Breast epithelium (tissue), 4 donors: ENCODE data around the gene PCGF1. TPM values are rescaled to one million over a fixed set of nuclear protein-coding genes. Genes with fewer than 3 reads are reported as not detected.

Experiments used
- DNase-seq, 2 donors: peaks; one replicate each; pipeline ENCODE4 v3.0.0-alpha.2; 2019; ENCODE audit warnings: low spot score in 2 of 2
- H3K27ac ChIP-seq, 2 donors: fragments of 200-600 bp; sonication (generic) in 1 of 2; one replicate each; pipeline ENCODE4 v1.5.1; 2016 to 2019; ENCODE audit warnings: mild to moderate bottlenecking in 1 of 2
- H3K27me3 ChIP-seq, 2 donors: fragments of 200-600 bp; sonication (generic) in 1 of 2; one replicate each; pipeline versions ENCODE4 v1.5.1 to v1.6.0; 2017 to 2019; ENCODE audit warnings: control low read depth in 1 of 2, mild to moderate bottlenecking in 1 of 2
- H3K36me3 ChIP-seq: fragments of 200-600 bp; one replicate; pipeline ENCODE4 v1.5.1; 2019
- H3K4me1 ChIP-seq, 2 donors: fragments of 200-600 bp; sonication (generic); one replicate each; pipeline ENCODE4 v1.5.1; 2016 to 2019; ENCODE audit warnings: control low read depth in 1 of 2
- H3K4me3 ChIP-seq, 3 donors: fragments of 200-600 bp; sonication (generic); 1 replicate in 2 of 3; 2 replicates in 1 of 3; pipeline ENCODE4 v1.5.1; 2016 to 2019; ENCODE audit warnings: mild to moderate bottlenecking in 3 of 3, moderate library complexity in 2 of 3
- H3K9me3 ChIP-seq, 2 donors: fragments of 200-600 bp; sonication (generic) in 1 of 2; one replicate each; pipeline ENCODE4 v1.5.1; 2016 to 2019; ENCODE audit warnings: control low read depth in 1 of 2
- POLR2A ChIP-seq: fragments of 450-650 bp; IDR thresholded peaks from one replicate; pipeline ENCODE4 v1.6.1; 2016; ENCODE audit warnings: antibody characterized with exemption, mild to moderate bottlenecking, moderate library complexity
- POLR2AphosphoS5 ChIP-seq, 3 donors: sonication (generic); formaldehyde crosslinking; IDR thresholded peaks; one replicate each; pipeline ENCODE4 v1.6.1; 2017; ENCODE audit warnings: antibody characterized with exemption in 3 of 3
- intact Hi-C: fragments of 100-400 bp; cut with DNase I; formaldehyde crosslinking; loops from one replicate; pipeline ENCODE4 v1.15.1; 2023; ENCODE audit warnings: low total_unique reads
- total RNA-seq, 3 donors: library from RNA; depleted of rRNA; stranded (reverse); fragments of >200 nt; gene quantifications; one replicate each; pipeline ENCODE4 v1.1.0, GENCODE V29; 2016
- TF ChIP-seq, protein P1 (sequence below), 3 donors: fragments of 450-650 bp; IDR thresholded peaks; one replicate each; pipeline ENCODE4 v1.5.1; 2016 to 2017; ENCODE audit warnings: antibody characterized with exemption in 3 of 3, mild to moderate bottlenecking in 3 of 3, moderate library complexity in 3 of 3

PCGF1 gene
- total RNA-seq, 3 donors from 2014 or later: 18.3 to 20.3 (median 19.8) TPM

DNA sequence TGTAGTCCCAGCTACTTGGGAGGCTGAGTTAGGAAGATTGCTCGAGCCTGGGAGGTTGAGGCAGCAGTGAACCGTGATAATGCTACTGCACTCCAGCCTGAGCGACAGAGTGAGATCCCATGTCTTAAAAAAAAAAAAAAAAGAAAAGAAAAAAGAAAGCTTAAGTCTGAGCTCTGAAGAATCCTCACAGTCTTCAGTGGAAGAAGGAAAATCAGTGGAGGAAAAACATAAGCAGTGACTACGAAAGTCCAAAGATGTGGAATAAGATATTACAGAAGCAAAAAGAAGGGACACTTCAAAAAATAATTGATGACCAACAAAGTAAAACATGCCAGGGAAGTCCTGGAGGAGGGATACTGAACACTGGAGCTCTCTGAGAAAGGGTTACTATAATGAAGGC, 2.8 kb upstream of the PCGF1 start:
- TF ChIP-seq POLR2A: no peak
- Histone ChIP-seq H3K9me3 (no peaks in the 10 kb centered on the region), H3K36me3 (no peaks in the 10 kb centered on the region), H3K27me3 (peaks cover 13 to 34% of the 10 kb centered on the region in 2 donors), H3K4me3 (no peak overlapping the region), H3K27ac (no peak overlapping the region), H3K4me1 (peaks cover 0 to 17% of the 10 kb centered on the region in 2 donors)
- DNase-seq: no peak
- intact Hi-C loops: no loop called here

DNA sequence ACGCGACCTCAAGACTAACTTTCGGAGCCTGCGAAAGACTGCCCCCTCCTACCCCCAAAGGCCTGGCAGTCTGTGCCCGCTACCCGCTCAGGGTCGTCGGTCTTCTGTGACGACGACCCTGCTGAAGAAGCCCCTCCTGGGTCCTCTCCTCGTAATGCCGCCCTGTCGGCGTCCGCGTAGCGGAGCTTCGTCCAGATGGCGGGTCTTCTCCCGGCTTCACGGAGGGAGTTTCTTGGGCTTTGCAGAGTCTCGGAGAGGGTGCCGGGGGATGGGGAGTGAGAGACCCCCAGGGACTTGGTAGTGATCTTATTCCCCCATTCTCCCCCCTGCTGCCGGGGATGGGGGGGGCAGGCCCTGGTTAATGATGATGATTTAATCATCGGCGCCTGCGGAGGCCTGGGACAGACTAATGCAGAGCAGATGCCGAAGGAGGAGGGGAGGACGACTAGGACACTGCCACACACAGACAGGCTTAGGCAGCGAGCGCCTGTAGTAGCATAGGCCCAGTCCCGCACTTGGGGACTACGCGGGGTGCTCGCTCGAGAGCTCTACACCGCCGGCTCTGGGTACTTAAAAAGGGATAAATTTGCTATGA, 528 bp upstream of the PCGF1 start:
- Histone ChIP-seq H3K4me3 (peak overlapping the region; percentile 63 to 87 (median 82)), H3K9me3 (no peaks in the 10 kb centered on the region), H3K4me1 (peaks cover 0 to 19% of the 10 kb centered on the region in 2 donors), H3K36me3 (no peaks in the 10 kb centered on the region), H3K27me3 (peaks cover 1 to 12% of the 10 kb centered on the region in 2 donors), H3K27ac (peak overlapping the region; percentile 99)
- peak in 1 of 2 donors; percentile 37 for DNase-seq
- intact Hi-C loops: no loop called here
- TF ChIP-seq POLR2A: no peak
- TF ChIP-seq, protein P1, sequence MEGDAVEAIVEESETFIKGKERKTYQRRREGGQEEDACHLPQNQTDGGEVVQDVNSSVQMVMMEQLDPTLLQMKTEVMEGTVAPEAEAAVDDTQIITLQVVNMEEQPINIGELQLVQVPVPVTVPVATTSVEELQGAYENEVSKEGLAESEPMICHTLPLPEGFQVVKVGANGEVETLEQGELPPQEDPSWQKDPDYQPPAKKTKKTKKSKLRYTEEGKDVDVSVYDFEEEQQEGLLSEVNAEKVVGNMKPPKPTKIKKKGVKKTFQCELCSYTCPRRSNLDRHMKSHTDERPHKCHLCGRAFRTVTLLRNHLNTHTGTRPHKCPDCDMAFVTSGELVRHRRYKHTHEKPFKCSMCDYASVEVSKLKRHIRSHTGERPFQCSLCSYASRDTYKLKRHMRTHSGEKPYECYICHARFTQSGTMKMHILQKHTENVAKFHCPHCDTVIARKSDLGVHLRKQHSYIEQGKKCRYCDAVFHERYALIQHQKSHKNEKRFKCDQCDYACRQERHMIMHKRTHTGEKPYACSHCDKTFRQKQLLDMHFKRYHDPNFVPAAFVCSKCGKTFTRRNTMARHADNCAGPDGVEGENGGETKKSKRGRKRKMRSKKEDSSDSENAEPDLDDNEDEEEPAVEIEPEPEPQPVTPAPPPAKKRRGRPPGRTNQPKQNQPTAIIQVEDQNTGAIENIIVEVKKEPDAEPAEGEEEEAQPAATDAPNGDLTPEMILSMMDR (IDR thresholded peaks at IDR 0.05): no peak
- TF ChIP-seq POLR2AphosphoS5 (IDR thresholded peaks at IDR 0.05): no peak

DNA sequence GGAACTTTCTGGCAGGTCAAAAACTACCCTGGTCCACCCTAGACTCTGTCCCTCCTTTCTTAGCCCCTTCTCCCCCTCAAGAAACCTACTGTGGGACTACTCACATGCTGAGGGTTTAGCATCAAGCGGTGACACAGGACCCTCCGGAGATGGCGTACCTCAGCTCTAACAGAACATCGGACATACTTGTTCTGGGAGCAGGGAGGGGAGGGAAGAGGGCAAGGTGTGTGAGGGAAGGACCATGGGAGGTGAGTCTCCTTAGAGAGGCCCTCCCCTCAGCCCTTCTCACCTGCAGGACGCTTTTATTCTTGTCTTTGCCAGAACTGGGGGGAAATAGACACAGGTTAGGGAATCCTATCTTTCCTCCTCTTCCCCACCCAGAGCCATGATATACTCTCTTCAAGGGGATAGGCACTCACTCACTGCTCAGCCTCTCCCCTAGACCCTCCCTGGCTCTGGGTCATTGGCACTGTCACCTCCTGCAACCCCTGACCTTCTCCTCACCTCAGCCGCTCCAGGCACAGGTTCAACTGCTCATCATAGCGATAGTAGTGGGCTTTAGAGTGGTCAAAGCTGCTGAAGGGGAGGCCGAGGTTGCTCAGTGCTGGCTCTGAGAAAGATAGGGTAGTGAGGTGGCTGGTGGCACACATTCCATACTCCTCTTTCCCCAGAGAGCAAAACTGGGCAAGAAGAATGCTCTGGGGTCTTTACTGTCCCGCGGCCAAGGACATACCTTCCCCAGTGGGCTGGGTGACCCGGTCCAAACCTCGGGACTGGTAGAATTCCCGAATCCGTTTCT, 1.8 kb downstream of the PCGF1 start:
- intact Hi-C loops: no loop called here

DNA sequence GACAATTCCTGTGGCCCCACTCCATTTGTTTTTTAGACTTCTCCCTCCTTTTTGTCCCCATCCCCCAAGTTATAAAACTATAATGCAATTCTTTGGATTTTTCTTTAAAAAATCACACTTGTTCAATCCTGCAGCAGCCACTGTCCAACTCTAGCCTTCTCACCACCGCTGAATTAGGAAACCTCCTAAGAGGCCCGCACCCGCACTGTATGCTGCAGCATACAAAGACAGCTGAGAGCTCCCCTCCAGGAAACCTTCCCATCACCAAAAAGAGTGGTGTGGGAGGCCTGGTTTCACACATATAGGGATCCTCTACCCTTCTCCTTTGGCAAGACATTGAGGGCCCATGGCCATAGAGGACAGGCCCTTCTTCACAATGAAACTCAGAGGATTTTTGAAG, 2.9 kb downstream of the PCGF1 start:
- intact Hi-C loops: no loop called here
- no peaks in the 10 kb centered on the region for H3K36me3 ChIP-seq
- TF ChIP-seq, protein P1 (IDR thresholded peaks at IDR 0.05): no peak
- TF ChIP-seq POLR2AphosphoS5 (IDR thresholded peaks at IDR 0.05) (no peak), POLR2A (no peak)
- no peak for DNase-seq
- H3K9me3 ChIP-seq: no peaks in the 10 kb centered on the region
- peak overlapping the region in 1 of 2 donors; percentile 89 for H3K27ac ChIP-seq
- peaks cover 0 to 19% of the 10 kb centered on the region in 2 donors for H3K4me1 ChIP-seq
- peak overlapping the region in 2 of 3 donors; percentile 68 to 72 for H3K4me3 ChIP-seq
- H3K27me3 ChIP-seq: peaks cover 0 to 4% of the 10 kb centered on the region in 2 donors

More for the DNA sequence above, 1.8 kb downstream of the PCGF1 start:
- Histone ChIP-seq H3K27me3 (no peaks in the 10 kb centered on the region), H3K4me1 (peaks cover 0 to 19% of the 10 kb centered on the region in 2 donors), H3K4me3 (peak overlapping the region in 2 of 3 donors; percentile 16 to 87), H3K27ac (peak overlapping the region in 1 of 2 donors; percentile 42), H3K36me3 (no peaks in the 10 kb centered on the region), H3K9me3 (no peaks in the 10 kb centered on the region)
- no peak for DNase-seq
- TF ChIP-seq, protein P1 (IDR thresholded peaks at IDR 0.05): no peak
- TF ChIP-seq POLR2A: no peak
- no peak for TF ChIP-seq POLR2AphosphoS5 (IDR thresholded peaks at IDR 0.05)

DNA sequence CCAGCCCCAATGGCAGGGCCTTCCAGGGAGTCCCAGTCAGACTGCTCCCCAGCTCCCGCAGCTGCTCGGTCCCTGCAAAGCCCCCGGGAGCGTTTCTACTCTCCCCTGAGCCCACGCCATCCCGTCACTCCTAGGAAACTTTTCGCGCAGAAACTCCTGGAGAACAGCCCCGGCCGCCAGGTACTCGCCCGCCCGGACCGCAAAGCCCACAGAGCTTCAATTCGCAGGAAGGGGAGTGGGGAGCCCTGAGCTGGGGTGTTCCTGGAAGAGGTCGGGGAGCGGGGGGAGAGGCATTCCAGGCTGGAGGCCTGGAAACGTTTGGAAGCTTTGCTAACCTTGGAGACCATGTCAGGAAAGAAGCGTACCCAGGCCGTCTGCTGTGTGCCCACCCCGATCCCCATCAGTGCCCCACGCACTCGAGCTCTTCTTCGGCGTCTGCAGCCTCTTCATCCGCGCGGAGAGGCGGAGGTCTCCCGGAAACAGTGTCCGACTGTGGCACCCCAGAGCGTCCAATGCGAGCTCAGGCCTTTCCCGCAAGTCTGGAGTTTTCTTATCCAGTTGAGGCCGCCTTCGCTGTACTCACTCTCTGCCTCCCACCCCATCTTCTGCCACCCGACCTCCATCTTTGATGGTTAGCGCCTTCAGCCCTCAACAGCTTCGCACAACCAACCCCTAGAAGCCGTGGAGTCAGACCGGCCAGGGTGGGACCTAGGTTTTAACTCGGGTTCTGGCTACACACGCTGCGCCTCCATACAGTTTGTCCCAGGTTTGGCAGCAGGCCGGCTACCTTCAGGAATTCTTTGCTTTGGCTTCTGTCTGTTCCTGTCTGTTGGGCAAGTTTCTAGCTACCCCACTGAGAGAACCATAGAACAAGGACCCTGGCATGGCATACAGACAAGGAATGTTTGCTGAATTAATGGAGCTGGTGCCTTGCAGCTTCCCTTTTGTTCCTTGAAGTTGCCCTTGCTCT, 3.7 kb downstream of the PCGF1 start:
- Histone ChIP-seq H3K4me1 (peaks cover 3 to 19% of the 10 kb centered on the region in 2 donors), H3K36me3 (no peaks in the 10 kb centered on the region), H3K27me3 (peaks cover 0 to 7% of the 10 kb centered on the region in 2 donors), H3K27ac (peak overlapping the region; percentile 76 to 89), H3K9me3 (no peaks in the 10 kb centered on the region), H3K4me3 (peak overlapping the region; percentile 56 to 72 (median 68))
- DNase-seq: no peak
- TF ChIP-seq POLR2AphosphoS5 (IDR thresholded peaks at IDR 0.05): no peak
- TF ChIP-seq, protein P1 (IDR thresholded peaks at IDR 0.05): no peak
- intact Hi-C loops: no loop called here
